ENCODE data around the gene PLEKHS1.
"Not testable (repeated sequence)": the region's sequence is repeated elsewhere in the genome, so short reads cannot be mapped to it uniquely, and the experiment has no call there.

PLEKHS1 gene

DNA sequence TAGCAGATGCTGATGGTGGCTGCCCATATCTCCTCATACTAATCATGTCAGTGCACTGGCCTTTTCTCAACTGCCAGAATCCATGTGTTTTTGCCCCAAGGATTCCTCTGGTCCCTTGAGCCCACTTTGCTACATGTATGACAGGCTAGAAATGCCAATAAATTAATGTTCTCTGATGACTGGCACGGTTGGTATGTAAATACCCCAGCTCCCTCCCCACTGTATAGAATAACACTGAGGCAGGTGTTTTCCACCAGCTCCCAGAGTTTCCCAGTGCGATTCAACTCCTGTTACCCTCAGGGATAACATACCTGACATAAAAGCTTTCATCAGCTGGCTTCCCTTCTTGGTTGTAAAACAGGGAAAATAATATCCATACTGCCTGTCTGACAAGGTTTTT, 9.0 kb upstream of the PLEKHS1 start:
- no peak for ATAC-seq

DNA sequence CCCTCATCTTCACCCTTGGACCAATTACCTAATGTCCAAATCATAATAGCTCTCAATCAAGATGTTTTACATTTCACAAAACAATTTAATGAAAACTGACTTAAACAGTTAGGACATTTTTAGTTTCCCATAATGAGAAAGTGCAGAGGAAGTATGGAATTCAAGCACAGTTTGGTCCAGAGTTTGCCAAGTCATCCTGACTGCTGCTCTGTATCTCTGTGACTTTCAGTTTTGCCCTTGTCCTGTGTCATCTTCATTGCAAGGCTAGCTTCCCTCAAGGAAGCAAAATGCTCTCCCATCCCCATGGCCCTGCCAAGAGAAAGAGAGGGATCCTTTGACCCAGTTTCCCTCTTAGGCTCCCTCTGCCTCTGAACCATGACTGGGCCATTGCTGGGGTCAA, 7.9 kb upstream of the PLEKHS1 start:
- ATAC-seq = no peak

DNA sequence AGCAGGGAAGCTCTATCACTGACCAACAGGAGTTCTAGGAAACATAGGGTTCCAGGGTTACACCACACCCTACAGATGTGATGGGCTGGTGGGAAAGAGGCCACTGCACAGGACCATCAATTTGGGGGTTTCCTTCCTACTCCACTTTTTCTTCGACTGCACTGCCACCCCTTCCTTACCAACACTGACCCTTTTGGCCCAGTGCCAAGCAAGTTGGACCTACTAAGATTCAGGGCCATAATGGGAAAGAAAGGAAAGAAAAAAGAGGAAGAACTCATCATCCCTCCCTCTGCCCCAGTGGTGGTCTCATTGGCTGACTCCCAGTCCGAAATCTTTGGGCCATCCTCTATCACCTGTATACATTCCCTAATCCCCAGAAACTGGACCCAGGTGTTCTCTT, 6.1 kb upstream of the PLEKHS1 start:
- no peak for ATAC-seq

DNA sequence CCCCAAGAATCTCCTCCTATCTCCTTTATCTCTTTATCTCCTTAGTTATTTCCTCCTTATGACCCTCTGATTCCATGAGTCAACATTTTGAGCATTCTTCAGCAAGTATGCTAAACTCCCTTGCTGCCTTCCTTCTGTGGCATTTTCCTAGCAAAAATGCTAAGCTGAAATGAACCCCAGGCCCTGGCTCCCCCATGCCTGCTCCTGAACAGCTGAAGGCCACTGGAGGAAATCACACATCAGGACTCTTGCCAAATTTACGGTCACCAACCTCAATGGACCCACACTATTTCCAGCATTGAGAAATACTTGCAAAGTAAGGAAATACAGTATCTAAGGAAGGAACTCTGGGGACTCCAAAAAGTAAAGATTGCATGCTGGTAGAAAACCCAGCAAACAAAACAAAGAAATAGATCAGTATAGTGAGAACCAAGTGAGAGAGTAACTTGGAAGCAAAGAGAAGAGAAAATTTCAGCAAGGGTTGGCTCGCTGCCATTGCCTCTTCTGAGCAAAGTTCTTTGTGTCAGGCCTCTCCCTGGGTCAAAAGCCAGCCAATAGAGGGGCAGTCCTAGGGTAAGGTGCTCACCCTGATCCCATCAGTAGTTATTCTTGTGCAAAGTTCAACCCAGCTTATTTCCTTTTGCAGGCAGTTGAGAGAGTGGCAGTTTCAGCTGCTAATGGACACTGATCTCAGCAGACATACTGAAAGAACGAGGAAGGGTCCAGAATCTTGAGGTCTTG, 5.1 kb upstream of the PLEKHS1 start:
- no peak for ATAC-seq

DNA sequence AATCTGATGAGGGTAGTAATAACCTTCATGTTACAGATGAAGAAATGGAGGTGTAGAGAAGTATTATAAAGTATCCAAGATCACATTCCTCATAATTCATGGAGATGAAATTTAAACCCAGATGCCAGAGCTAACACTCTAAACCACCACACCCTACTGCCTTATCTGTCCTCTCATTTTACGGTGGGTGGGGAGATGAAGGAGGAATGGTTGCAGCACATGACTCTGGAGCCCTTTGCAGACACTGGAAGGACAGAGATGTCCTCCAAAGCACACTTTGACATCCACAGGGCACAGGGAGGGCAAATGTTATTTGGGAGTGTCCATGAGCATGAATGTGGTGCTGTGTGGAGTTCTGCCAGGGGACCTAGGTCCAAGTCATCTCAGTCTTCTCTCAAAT, 1.1 kb downstream of the PLEKHS1 start:
- no peak for ATAC-seq

DNA sequence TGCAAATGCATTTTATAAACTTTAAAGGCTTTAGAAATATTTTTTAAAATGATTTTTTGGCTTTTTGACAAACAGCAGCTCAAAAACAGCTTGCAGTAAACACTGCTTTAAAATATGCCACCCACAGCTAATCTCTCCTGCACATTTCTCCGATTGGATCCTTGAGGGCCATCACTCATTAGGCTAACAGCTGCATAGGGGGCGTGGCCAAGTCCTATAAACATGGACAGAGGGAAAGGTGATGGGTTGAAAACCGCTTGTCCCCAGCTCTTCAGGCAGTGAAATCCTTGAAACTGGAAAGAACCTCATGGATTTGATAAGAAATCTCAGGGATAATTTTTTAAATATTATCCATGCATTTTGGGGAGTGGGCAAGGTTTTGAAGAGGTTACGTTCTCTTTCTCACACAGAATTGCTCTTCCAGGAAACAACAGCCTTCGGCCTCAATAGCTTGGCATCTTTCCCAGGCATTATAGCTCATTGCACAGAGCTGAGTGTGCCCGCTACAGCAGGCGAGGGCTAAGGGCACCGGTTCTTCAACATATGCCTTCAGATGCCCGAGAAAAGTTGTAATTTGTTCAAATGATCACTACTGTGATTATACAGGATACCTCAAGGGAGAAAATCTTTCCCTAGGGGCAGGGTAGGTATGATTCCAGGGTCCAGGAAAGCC, 1.7 kb downstream of the PLEKHS1 start:
- ATAC-seq = no peak

DNA sequence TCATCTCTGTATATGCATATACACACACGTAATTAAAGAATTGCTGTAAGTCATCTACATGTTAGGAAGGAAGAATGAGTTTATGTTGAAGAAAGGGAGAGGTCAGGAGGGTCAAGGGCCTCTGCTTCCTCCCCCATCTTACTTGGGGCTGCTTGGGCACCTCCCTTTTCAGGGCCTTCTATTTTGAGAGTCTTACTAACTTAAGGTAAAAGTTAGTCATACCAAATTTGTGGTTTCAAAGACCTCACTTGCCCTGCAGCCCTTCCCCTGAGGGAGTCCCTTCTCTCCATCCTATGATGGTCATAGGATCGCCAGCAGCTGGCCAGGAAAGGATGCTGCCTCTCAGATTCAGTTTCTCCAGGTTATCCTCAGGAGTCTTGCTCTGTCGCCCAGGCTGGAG, 2.6 kb downstream of the PLEKHS1 start:
- ATAC-seq = no peak

DNA sequence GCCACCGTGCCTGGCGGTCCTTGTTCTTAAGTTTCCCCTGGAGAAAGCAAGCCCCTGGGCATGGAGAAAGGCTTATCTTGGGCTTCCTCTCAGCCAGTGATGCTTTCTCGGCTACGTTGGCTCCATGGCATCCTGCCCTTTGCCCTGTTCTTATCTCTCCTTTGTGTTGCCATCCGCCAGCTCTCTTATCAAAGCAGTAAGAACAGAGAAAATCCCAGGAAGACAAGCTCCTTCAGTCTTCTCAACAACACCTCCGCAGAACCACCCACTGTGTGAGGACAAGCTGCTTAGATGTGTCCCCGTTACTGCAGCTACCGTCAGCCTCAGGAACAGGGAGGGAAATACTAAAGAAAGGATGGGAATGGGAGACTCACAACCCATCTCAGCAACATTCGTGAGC, 3.3 kb downstream of the PLEKHS1 start:
- ATAC-seq = no peak

DNA sequence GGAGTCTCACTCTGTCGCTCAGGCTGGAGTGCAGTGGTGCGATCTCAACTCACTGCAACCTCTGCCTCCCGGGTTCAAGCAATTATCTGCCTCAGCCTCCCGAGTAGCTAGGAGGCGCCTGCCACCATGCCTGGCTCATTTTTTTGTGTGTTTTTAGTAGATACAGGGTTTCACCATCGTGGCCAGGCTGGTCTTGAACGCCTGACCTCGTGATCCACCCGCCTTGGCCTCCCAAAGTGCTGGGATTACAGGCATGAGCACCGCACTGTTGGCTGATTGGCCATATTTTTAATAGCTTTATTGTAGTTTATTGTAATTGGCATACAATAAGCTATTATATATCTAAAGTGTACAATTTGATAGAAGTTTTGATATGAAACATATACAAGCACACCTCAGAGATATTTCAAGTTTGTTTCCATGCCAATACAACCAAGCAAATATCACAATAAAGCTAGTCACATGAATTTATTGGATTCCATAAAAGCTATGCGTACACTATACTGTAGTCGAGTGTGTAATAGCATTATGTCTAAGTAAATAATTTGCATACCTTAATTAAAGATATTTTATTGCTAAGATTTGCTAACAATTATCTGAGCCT, 5.6 kb downstream of the PLEKHS1 start:
- ATAC-seq = no peak

DNA sequence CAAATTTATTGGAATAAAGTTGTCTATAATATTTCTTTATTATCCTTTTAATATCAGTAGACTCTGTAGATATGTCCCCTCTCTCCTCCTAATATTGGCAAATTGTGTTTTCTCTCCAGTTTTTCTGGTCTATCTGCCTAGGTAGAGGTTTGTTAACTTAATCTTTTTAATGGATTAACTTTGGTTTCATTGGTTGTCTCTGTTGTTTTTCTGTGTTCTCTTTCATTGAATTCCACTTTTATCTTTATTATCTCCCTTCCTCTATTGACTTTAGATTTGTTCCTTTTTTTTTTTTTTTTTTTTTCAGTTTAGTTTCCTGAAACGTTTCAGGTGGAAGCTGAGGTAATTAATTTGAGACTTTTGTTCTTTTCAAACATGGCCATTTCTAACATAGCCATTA, 10.6 kb downstream of the PLEKHS1 start:
- ATAC-seq = no peak

DNA sequence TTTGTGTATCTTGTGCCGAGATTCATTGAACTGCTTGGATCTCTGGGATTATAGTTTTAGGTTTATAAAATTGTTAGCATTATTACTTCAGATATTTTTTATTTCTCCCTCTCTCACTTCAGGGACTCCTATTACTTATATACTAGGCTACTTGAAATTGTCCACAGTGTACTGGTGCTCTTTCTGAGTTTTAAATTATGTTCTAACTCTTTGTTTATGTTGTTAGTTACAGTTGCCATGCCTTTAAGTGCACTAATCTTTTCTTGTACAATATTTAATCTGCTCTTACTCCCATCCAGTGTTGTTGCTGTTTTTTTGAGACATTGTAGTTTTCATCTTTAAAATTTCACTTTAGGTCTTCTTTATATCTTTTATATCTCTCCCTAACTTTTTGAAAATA, 13.1 kb downstream of the PLEKHS1 start:
- no peak for ATAC-seq

DNA sequence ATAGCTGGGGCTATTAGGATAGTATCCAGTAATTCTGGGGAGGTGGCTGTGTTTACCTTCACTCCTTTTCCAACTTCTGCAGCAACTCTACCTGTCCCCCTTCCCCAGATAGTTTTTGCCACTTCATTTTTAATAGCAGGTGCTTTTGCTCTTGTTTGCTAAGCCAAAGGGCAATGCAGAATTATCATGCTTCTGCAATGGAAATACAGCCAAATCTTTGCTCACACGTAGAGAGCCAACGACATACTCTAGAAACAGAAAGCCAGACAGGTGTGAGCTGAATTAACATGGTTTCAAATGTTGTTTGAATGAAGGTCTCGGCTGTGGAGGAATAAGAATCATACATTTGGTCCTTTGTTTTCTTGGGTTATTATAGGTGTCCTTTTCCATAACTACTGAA, 14.4 kb downstream of the PLEKHS1 start:
- no peak for ATAC-seq

DNA sequence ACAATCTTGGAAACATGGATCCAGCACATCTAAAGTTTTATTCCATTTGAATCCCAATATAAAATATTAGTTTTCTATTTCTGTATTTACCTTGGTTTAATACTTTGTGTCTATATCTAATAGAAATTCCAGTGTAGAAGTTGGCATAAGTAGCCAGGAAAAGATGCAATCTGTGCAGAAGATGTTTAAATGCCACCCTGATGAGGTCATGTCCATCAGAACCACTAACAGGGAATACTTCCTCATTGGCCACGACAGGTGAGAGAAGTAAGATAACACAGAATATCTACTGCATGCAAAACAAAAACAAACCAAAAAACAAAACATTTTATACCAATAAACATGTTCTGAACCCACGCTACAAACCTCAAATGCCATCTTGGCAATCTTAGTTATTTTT, 15.7 kb downstream of the PLEKHS1 start:
- no peak for ATAC-seq

DNA sequence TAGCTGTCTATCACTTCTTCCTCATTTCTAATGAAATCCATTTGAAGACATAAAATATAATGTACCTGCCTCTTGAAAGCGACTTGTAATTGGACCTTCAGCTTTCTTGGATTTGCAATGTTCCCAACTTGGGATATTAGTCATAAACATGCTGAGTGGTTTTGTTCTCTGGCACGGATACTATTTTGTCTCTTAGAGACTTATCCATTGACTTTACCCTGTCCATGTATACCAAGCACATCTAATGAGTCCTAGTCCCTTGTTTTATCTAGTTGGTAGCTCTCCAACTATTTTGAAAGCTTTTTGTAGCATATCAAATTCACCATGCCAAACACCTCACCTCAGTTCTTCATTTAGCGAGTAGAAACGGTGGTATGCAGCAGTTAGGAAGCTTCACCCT, 18.9 kb downstream of the PLEKHS1 start:
- ATAC-seq = no peak

DNA sequence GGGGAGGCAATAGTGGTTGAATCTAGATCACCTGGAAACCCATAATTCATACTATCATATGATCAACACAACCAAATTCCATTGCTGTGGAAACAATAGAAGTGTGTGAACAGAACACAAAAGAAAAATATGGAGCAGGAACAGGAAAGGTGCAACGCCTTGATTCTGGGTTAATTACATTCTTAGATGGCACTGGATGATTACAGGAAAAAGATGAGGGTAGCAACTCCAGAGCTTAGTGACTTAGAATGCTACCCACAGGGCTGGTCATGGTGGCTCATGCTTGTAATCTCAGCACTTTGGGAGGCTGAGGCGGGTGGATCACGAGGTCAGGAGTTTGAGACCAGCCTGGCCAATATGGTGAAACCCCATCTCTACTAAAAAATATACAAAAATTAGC, 19.6 kb downstream of the PLEKHS1 start:
- not testable (repeated sequence) for ATAC-seq

DNA sequence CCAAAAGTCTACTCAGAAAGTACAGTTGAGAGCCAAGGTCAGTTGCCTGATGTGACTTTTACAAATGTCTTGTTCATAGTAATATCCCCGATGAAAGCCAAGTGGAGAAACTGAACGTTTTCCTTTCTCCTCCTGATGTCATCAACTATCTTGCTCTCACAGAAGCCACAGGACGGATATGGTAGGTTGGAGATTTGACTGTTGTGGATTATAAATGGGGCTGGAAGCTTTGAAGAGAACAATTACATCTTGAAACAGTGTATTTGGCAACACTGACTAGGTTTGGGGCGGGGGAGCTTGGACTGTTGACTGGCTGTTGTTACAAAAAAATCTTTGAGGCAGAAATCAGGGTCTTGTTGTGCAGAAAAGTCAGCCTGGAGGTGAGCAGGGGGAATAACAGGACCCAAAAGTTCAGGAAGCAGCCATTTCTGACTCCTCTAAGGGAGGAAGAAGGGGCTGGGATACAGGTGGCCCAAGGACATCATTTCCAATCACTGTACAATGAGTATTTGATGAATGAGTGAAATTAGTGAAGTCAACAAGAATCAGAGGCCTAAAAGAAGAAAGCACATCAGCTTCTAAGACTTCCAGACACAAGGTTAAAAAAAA, 24.3 kb downstream of the PLEKHS1 start:
- ATAC-seq = no peak

DNA sequence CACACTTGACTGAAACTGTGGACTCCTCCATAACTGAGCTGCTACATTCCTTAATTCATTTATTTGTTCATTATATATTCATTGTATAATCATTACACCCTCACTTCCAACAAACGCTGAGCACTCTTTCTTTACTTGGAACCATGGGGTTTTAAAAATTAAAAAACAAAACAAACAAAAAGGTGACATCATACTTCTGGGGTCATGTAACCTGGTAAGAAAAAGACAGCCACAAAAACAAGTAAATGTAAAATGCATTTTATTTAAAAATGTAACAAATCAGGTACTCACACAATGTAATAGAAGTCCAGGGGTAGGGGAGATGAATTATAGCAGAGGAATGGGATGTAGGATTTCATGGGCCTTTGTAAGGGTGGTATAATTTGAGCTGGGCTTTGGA, 25.1 kb downstream of the PLEKHS1 start:
- no peak for ATAC-seq

DNA sequence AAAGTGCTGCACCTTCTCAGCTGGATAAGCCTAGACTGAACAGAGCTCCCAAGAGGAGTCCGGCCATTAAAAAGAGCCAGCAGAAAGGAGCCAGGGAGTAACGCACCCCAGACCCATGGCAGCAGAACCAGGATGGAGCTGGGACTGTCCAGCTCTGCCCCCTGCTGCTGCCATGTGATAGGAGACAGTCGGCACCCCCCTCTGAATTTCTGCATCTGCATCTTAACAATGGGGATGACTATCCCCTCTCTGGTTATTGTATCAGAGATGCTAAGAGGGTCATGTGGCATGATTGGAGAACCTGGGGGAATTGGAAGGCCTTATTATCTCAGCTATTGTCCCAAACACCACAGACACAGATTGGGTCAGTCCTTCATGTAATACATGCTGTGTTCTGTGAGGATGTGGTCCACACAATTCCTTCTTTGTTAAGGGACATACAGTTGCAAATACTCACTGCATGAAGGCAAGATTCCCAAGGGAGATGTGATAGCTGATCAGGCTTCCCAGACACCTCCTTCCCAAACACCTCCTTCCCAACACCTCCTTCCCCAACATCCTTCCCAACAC, 29.3 kb downstream of the PLEKHS1 start:
- no peak for ATAC-seq

DNA sequence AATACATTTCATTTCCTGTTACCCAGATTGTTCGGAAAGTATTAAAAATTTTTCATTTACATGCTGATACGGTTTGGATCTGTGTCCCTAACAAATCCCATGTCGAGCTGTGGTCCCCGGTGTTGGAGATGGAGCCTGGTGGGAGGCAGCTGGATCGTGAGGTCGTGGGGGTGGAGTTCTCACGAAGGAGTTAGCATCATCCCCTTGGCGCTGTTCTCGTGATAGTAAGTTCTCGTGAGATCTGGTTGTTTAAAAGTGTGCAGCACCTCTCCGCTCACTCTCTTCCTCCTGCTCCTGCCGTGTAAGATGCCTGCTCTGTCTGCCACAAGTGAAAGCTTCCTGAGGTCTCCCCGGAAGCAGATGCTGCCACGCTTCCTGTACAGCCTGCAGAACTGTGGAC, 30.9 kb downstream of the PLEKHS1 start:
- ATAC-seq = no peak

DNA sequence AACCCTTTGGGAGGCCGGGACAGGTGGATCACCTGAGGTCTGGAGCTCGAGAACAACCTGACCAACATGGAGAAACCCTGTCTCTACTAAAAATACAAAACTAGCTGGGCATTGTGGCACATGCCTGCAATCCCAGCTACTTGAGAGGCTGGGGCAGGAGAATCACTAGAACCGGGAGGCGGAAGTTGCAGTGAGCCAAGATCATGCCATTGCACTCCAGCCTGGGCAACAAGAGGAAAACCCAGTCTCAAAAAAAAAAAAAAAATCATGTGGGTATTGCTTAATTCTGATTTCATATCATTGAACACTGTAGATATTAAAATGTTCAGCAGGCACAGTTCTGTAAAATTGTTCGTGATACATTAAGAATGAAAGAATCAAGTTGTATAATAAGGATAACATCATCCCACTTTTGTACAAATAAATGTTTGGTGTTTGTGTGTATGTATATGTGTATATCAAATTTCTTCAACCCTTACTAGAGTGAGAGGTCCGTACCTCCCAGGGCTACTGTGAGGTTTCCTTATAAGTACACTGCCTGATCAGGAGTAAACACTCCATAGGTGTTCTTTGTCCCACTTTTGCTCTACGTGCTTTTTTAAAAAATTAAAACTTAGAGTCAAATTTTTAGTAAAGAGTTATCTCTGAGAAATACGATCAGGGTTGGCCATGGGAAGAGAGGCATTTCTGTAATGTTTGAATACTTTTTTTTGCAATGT, 31.7 kb downstream of the PLEKHS1 start:
- ATAC-seq = no peak

DNA sequence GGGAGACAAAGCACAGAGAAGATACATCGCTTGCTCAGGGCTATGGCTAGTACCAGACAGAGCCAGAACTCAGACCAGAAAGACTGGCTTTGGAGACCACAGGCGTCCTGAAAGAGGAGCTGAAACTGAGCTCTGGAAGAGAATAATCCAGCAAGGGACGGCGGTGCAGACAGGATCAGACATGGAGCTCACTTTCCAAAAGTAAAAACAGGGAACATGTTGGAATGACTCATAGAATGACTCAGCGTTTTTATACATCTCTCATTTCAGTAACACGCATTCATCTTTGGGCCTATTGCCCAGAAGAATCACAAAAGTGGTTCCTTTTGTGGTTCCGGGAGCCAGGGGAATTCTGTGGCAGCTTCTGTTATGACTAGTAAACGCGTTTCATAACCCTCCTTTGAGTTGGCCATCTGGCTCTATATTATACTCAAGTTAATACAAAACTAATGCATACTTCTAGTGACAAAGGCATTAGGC, 37.2 kb downstream of the PLEKHS1 start:
- ATAC-seq = no peak

DNA sequence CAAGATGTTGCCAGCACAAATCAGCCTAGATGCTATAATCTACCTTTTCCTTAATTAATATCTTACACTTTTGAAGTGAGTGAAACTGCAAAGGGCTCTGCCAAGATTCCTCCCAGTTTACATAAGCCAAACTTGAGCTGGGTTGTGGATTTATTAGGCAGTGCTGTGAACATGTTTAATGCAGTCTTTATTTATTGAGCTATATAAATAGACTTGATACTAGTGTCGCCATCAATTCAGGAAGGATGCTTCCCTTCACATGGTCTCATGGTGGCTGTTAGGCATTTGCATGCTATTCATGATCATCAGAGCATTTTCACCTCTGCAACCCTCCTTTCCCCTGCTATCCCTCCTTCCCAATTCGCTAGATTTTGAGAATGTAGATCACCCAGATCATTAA, 40.2 kb downstream of the PLEKHS1 start:
- no peak for ATAC-seq

DNA sequence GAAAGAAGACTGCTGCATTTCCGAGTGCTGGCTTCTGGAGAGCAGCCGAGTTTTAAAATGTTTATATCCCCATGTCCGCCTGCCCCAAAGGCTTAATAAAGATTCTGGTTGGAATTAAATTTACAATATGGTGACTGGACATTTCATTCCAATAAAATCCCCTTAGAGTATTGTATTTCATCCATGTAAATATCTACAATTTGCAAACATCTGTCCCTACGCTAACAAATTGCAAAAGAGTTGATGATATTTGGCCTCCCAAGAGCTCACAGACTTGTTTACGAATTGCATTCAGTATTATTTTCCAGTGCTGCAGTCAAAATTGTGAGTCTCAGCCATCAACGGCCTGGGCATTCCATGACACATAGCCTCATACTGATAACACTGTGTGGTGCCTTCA, 50.1 kb downstream of the PLEKHS1 start:
- no peak for ATAC-seq

All from activated CD4-positive, CD25-positive, alpha-beta regulatory T cell treated with anti-CD3 and anti-CD28 coated beads, Interleukin-2, amount 50 U/mL, for 24 hours (primary cell).